ENCODE data around the gene GRIPAP1.
"Not testable (repeated sequence)": the region's sequence is repeated elsewhere in the genome, so short reads cannot be mapped to it uniquely, and the experiment has no call there.

The GRIPAP1 gene

DNA sequence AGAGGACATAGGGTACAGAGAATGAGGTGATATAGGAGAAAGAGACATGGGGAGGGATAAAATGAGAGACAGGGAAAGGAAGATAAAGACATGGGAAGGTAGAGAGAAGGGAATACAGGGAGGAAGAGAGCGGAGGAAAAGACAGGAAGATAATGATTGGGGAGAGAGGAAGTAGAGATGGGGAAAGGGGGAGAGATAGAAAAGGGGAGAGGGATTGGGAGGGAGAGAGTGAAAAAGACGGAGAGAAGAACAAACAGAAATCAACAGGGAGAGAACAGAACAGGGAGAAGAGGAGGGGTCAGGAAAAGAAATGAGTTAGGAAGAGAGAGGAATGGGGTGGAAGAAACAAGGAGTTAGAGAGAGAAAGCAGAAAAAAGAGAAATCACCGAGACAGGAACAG, 4.6 kb downstream of the GRIPAP1 start:
- no peak for DNase-seq

DNA sequence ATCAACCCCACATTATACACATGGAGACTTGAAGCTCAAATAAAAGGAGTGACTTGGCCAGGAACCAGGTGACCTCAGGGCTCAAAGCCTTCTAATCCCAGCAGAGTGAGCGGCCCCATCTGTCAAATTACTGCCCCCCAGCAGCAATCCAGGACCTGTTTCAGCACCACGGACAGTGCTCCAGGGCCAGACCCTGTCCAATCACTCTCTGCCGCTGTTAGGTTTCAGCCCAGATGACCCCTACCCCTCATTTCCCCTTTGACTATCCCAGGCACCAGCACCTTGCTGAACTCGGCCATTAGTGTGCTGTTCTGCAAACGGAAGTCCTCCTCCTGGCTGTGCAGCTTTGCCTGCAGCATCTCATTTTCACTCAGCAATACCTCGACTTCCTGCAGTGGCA, 5.1 kb downstream of the GRIPAP1 start:
- no peak for DNase-seq

DNA sequence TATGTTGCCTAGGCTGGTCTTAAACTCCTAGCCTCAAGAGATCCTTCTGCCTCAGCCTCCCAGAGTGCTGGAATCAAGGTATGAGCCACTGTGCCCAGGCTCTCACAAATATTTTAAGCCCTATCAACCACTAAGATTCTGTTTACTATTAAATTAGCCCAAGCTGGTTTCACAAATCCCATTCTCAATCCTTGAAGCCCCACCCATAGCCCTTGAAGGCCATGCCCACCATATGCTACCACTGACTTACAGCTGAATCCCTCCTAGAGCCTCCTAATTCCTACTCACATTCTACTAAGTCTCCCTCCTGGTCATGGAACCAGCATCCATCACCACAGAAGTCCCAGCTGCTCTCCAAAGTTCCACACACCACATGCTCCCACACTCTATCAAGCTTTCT, 9.7 kb downstream of the GRIPAP1 start:
- DNase-seq, result no peak

DNA sequence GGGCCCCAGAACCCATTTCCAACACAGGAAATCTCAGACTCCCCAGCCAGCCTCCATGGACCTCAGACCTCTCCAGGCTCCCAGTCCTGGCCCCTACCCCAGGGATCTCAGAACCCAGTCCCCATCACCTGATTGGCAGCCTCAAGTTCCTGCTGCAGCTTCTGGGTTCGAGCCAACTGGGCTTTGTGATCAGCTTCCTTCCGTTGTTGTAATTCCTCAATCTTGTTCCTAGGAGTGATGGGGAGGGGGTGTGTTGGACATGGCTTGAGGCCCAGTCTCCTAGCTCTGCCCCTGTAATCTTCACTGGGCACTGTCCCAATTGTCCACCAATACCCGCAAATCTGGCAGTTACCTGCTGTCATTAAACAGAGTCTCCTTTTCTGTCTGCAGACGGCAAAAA, 12.6 kb downstream of the GRIPAP1 start:
- no peak for DNase-seq

DNA sequence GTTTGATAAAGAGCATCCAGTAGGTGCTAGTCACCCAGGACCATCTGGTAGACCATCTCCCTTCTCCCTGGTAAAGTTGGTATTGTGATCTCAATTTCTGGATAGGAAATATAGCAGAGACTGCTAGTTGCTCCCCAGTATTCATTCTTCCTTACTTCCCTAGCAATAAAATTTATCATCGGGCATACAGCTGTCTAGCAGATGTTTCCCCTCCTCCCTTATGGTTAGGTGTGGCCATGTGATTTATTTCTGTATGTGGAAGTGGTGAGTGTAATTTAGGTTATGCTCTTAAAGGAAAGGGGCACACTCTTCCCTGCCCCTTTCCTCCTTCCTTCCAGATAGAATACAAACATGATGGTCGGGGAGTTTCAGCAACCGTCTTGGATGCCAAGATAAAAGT, 18.2 kb downstream of the GRIPAP1 start:
- DNase-seq, result no peak

- DNase-seq, result no peak
These were observed 19.0 kb downstream of the GRIPAP1 start for GRCh38 chrX:48983081-48983480.

DNA sequence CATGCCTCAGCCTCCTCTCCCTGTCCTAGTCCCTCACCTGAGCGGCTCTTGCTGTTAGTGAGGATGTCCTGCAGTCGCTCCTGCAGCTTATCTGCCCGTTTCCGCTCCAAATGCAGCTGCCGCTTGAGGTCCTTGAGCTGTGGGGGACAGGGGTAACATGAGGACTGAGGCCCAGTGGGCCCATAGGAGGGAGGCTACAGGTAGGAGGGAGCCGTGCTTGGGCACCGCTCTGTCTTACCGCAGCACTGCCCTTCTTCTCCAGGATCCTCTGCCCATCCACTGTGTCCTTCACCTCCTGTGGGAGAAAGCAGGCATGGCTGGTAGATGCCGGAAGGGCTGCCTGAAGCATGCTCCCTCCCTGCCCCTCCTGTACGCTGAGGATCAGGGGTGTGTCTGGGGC, 20.9 kb downstream of the GRIPAP1 start:
- DNase-seq, result no peak

GRCh38 chrX:48980341-48980740, 21.7 kb downstream of the GRIPAP1 start:
- not testable (repeated sequence) for DNase-seq

DNA sequence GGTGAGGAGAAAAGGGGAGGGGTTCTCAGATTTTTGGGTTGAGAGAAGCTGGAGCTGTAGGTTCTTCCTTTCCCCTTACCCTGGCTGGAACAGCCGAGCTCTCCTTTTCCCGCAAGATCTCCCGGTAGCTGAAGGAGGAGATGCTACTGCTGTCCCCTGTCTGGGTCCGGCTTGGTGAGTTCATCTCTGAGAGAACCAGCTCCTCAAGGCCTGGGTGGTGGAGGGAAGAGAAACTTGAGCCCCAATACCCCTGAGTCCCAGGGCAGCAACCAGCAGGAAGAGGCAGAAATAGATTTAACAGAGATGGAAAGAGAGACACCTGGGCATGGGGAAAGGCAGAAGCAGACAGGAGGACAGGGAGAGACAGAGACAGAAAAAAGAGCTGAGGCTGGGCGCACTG, 23.8 kb downstream of the GRIPAP1 start:
- DNase-seq, result no peak

- peak; percentile 13 for DNase-seq
These were observed 26.0 kb downstream of the GRIPAP1 start for GRCh38 chrX:48976086-48976485.

DNA sequence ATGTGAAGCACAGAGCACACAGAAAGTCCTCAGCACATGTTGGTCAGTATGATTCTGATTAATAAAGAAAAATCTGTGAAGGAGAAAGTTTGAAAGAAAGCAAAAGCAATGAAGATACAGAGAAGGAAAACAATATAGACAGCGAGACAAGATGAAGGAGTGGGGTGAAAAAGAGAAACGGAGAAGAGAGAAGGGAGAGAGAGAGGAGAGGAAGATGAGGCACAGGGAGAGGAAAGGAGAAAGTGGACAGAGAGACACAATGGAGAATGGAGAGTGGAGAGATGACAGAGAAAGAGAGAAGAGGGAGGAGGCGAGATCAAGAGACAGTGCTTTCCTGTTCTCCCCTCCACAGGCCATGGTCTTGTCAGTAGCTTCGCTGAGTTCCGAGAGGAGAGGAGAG, 26.5 kb downstream of the GRIPAP1 start:
- no peak for DNase-seq

GRCh38 chrX:48975041-48975440, 27.0 kb downstream of the GRIPAP1 start:
- no peak for DNase-seq

- DNase-seq, result no peak
These were observed 27.5 kb downstream of the GRIPAP1 start for GRCh38 chrX:48974574-48974973.

DNA sequence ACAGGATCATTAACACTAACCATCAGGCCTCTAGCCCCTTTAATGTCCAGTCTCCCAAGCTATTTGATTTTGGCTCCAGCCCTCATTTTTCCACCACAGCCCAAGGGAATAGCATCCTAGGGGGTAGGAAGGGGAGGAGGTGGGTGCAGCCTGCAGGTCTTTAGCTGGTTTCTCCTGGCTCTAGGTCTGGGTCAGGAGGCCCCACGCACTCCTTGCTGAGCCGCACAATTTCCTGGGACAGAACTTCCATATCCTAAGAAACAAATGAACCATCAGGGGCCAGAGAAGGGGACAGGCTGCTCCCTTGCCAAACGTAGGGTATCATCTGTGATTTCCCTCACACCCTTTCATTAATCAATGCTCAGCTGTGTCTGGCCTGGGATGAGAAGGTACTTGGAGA, 28.0 kb downstream of the GRIPAP1 start:
- DNase-seq, result no peak

DNA sequence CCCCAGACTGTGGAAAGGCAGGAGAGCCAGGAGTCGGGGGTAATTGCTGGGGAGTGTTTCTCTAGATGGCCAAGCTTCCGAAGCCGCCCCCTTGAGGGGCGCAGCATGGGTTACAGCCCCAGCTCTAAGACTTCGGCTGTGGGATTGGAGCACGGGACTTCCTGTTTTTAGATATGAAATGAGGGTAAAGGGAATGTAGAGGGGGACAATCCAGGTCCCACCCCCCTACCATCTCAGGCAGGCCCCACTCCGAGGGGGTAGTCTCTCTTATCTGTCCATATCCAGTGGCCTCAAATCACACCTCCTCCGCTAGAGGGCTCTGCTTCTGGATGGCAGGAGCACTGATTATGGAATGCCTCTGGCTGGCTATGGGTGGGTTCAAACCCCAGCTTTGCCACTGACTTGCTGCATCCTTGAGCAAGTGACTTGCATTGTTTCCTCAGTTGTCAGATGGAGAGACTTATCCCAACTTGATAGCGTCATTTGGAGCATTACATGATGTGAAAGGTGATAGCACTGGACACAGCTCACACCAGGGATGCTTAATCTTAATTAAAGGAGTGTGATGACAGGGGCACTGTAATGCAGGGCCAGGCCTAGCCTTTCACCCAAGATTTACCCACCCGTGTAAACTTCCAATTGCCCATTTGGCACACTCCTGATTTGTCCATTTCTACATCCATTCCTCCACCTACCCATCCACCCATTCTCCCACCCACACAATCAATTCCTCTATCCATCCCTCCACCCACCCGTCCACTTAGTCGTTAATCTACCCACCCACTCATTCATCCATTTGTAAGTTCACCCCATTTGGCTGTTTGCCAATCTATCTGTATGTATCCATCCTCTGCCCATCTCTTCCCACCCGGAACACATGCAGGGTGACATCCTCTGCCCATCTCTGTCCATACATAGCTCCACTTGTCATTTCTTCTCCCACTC, 29.6 kb downstream of the GRIPAP1 start:
- DNase-seq, result no peak

DNA sequence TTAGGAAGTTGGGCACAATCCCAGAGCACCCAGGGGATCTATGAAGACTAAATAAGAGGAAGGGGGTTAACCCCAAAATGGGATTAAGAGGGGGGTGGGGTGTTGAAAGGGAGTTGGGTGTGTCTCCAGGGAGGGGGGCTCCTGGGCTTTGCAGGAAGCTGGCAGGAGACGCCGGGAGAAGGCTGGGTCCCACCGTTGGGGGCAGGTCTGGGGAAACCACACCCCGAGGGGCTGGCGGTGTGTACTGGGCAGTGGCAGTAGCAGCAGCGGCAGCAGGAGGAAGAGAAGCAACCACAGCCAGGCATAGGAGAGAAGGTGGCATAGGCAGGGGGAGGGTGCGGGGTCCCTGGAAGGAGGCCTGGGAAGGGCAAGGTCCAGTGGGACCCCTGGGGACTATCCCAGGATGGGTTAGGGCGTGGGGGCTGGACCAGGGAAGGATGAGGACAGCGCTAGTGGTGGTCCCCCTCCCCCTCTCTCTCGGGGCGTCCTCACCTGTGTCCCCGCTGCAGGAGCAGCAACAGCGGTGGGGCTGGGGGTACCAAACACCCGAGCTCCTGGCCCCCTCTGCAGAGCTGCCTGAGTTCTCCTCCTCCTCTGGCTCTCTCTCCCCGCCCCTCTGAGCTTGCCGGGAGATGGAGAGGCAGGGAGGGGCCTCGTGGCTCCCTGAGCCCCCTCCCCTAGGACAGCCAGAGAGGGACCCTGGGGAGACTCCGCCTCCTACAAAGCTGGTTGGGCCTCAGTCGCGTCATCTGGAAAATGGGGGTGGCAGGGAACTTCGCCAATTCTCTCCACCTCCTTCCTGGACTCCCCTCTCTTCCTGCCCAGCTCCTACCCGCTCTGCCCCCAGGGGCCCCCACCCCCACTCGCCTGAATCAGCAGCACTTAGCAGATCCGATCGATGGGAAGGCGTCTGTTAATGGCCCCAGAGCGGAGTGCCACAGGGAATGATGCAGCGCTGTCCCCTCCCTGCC, 30.5 kb downstream of the GRIPAP1 start, which contains the start of gene KCND1:
Gene KCND1, minus strand, starts transcription at position 596 of the 971 bp plus-strand sequence. CDS start 1,573 bp downstream, outside the sequence.
- DNase-seq, result no peak

DNA sequence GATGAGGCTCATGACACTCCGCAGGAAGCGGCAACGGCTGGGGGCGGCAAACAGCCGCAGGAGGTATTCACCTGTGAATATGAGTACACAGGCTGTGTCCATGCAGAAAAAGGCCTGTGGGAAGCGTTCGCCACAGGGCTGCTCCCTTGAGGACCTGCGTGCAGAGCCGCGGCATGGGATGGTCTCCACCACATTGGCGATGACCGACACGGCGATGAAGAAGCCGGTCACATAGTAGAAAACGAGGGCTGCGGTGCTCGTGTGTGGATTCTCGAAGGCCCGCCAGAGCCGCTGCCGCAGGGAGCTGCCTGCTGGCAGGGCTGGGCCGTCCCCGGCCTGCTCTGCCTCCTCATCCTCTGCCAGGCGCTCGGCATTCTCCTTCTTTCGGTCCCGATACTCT, 32.6 kb downstream of the GRIPAP1 start:
- DNase-seq, result no peak

DNA sequence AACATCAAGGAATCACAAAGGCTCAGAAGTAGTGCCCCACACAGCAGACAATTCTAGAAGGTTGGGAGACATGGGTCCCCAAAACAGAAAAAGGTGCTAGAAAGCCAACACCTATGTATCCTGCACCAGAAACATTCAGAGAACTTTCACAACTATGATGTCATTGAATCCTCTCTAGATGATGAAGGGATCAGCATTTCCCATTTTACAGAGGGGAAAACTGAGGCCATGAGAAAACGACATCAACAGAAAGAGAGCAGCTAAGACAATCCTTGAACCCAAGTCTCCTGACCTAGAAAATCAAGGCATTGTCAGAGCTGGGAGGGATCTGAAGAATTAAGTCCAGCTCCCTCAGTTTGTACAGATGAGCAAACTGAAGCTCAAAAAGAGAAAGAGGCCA, 33.7 kb downstream of the GRIPAP1 start:
- no peak for DNase-seq

DNA sequence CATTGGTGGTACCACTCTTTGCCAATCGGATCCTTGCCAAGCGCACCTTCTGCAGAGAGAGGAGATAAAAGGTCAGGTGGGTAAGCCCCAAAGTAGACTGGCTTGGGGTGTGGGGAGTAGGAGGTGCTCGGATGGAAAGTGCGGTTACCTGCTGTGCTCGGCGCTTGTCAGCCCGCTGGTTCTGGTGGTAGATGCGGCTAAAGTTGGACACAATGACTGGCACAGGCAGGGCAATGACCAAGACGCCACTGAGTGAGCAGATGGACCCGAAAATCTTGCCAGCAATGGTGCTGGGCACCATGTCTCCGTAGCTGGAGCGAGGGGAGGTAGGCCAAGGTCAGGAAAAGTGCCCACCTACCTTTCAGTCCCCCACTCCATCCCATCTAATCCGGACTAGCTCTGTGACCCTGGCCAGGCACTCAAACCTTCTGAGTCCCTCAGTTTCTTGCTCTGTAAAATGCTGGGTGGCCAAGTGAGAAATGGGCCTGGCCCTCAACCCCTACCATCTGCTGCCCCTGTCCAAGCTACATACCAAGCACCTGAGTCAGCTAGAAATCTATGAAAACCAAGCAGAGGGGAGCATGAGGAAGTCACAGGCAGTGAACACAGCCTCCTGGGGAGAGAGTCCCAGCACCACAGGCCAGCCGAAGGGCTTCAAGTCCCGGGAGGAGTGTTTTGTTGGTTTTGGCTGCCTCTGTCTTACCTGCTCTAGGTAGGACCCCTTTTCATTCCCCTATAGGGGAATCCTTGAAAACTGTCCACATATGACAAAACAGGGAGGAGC, 35.1 kb downstream of the GRIPAP1 start:
- no peak for DNase-seq

DNA sequence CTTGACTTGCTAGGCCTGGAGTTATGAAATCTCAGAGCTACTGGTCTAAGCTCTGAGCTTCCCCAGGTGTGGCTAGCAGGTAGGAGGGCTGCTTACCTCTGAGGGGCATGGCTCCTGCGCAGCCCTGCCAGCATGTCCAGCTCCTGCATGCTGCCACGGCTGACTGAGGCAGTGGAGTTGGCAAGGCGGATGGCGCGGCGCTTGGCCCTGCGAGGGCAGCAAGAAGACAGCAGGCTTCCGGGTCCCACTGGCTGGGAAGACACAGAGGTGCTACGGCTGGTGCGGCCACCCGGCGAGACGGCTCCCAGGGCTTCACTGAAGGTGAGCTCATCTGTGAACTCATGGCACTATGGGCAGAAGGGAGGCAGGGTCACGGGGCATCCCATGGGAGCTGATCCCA, 36.1 kb downstream of the GRIPAP1 start:
- no peak for DNase-seq

DNA sequence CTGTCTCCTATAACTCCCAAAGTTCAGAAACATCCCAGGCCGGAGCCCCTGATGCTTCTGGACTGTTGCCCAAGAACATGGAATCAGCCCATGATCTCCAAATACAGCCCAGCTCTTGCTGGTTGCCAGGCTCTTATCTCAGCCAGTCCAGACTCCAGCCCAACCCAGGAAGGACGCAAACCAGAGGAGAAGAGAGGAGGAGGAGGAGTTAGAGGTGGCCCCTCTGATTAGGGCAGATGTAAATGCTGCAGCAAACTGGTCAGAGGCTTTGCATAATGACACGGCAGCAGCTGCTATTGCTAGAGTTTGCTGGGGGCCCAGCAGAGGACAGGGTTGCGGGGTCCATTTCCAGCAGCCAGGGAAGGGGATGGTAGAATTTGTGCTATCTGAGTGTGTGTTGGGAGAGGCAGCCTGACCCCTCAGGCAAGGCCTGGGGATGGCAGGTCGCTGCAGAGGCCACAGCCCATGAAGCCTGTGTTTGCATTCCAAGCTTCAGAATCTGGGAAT, 40.4 kb downstream of the GRIPAP1 start:
- no peak for DNase-seq

- peak; percentile 56 for DNase-seq
These were observed 41.8 kb downstream of the GRIPAP1 start for GRCh38 chrX:48960291-48960690.
